Measurements from ENCODE around the gene ARHGAP10. TPM values are rescaled to one million over a fixed set of nuclear protein-coding genes. Genes with fewer than 3 reads are reported as not detected.
A peak's percentile ranks its signal among the peaks of the same experiment; 100 is the strongest.

Gene ARHGAP10
- total and polyA plus RNA-seq, 2 donors: 71.3 to 76.7 TPM

GRCh38 chr4:147834480-147834879 is 102.6 kb downstream of the ARHGAP10 start:
- Histone ChIP-seq H3K36me3 (ENCODE audit: insufficient read depth) (no peaks in the 10 kb centered on the region), H3K27ac (ENCODE audit: low read depth) (no peak overlapping the region), H3K4me3 (ENCODE audit: low read depth, low read length) (no peak overlapping the region), H3K4me1 (ENCODE audit: insufficient read depth) (peaks cover 2% of the 10 kb centered on the region)
- WGBS: 86% methylated on average over 3 of the region's 3 CpGs
- DNase-seq (ENCODE audit: extremely low spot score): no peak

- no peak for DNase-seq (ENCODE audit: extremely low spot score)
- Histone ChIP-seq H3K4me3 (ENCODE audit: low read depth, low read length) (no peak overlapping the region), H3K4me1 (ENCODE audit: insufficient read depth) (no peaks in the 10 kb centered on the region), H3K36me3 (ENCODE audit: insufficient read depth) (no peaks in the 10 kb centered on the region), H3K27ac (ENCODE audit: low read depth) (no peak overlapping the region)
- 79% methylated on average over 6 of the region's 6 CpGs for WGBS
Observed at GRCh38 chr4:147836807-147837206, 104.9 kb downstream of the ARHGAP10 start.

GRCh38 chr4:147837435-147837834 is 105.5 kb downstream of the ARHGAP10 start:
- no peaks in the 10 kb centered on the region for H3K4me1 ChIP-seq (ENCODE audit: insufficient read depth)

GRCh38 chr4:147837854-147838253 is 106.0 kb downstream of the ARHGAP10 start:
- Histone ChIP-seq H3K4me1 (ENCODE audit: insufficient read depth) (no peaks in the 10 kb centered on the region), H3K4me3 (ENCODE audit: low read depth, low read length) (no peak overlapping the region), H3K27ac (ENCODE audit: low read depth) (no peak overlapping the region), H3K36me3 (ENCODE audit: insufficient read depth) (no peaks in the 10 kb centered on the region)
- 81% methylated on average over 1 of the region's 1 CpG for WGBS
- DNase-seq (ENCODE audit: extremely low spot score): no peak

More at GRCh38 chr4:147837435-147837834, 105.5 kb downstream of the ARHGAP10 start:
- WGBS: 55% methylated on average over 1 of the region's 1 CpG
- no peak overlapping the region for H3K4me3 ChIP-seq (ENCODE audit: low read depth, low read length)
- no peak overlapping the region for H3K27ac ChIP-seq (ENCODE audit: low read depth)
- no peak for DNase-seq (ENCODE audit: extremely low spot score)
- no peaks in the 10 kb centered on the region for H3K36me3 ChIP-seq (ENCODE audit: insufficient read depth)

- WGBS: 43% methylated on average over 2 of the region's 2 CpGs
- no peak for DNase-seq (ENCODE audit: extremely low spot score)
- no peak overlapping the region for H3K27ac ChIP-seq (ENCODE audit: low read depth)
- no peaks in the 10 kb centered on the region for H3K36me3 ChIP-seq (ENCODE audit: insufficient read depth)
- H3K4me1 ChIP-seq (ENCODE audit: insufficient read depth): no peaks in the 10 kb centered on the region
- no peak overlapping the region for H3K4me3 ChIP-seq (ENCODE audit: low read depth, low read length)
Observed at GRCh38 chr4:147839200-147839599, 107.3 kb downstream of the ARHGAP10 start.

- no peaks in the 10 kb centered on the region for H3K4me1 ChIP-seq (ENCODE audit: insufficient read depth)
- 44% methylated on average over 3 of the region's 3 CpGs for WGBS
- no peak overlapping the region for H3K27ac ChIP-seq (ENCODE audit: low read depth)
- H3K4me3 ChIP-seq (ENCODE audit: low read depth, low read length): no peak overlapping the region
- H3K36me3 ChIP-seq (ENCODE audit: insufficient read depth): no peaks in the 10 kb centered on the region
- no peak for DNase-seq (ENCODE audit: extremely low spot score)
Observed at GRCh38 chr4:147839663-147840062, 107.8 kb downstream of the ARHGAP10 start.

GRCh38 chr4:147840838-147841738 is 109.2 kb downstream of the ARHGAP10 start:
- no peaks in the 10 kb centered on the region for H3K4me1 ChIP-seq (ENCODE audit: insufficient read depth)
- WGBS: 46% methylated on average over 4 of the region's 4 CpGs
- no peaks in the 10 kb centered on the region for H3K36me3 ChIP-seq (ENCODE audit: insufficient read depth)
- DNase-seq (ENCODE audit: extremely low spot score): no peak
- H3K4me3 ChIP-seq (ENCODE audit: low read depth, low read length): no peak overlapping the region
- H3K27ac ChIP-seq (ENCODE audit: low read depth): no peak overlapping the region

- WGBS: 81% methylated on average over 6 of the region's 6 CpGs
- H3K36me3 ChIP-seq (ENCODE audit: insufficient read depth): no peaks in the 10 kb centered on the region
- no peaks in the 10 kb centered on the region for H3K4me1 ChIP-seq (ENCODE audit: insufficient read depth)
- H3K4me3 ChIP-seq (ENCODE audit: low read depth, low read length): no peak overlapping the region
- DNase-seq (ENCODE audit: extremely low spot score): no peak
- H3K27ac ChIP-seq (ENCODE audit: low read depth): no peak overlapping the region
Observed at GRCh38 chr4:147842573-147842972, 110.7 kb downstream of the ARHGAP10 start.

GRCh38 chr4:147843162-147843561 is 111.3 kb downstream of the ARHGAP10 start:
- Histone ChIP-seq H3K4me1 (ENCODE audit: insufficient read depth) (no peaks in the 10 kb centered on the region), H3K4me3 (ENCODE audit: low read depth, low read length) (no peak overlapping the region), H3K36me3 (ENCODE audit: insufficient read depth) (no peaks in the 10 kb centered on the region), H3K27ac (ENCODE audit: low read depth) (no peak overlapping the region)
- DNase-seq (ENCODE audit: extremely low spot score): no peak
- WGBS: 76% methylated on average over 5 of the region's 5 CpGs

GRCh38 chr4:147844781-147845180 is 112.9 kb downstream of the ARHGAP10 start:
- WGBS: 87% methylated on average over 7 of the region's 7 CpGs
- DNase-seq (ENCODE audit: extremely low spot score): no peak
- Histone ChIP-seq H3K27ac (ENCODE audit: low read depth) (no peak overlapping the region), H3K4me1 (ENCODE audit: insufficient read depth) (no peaks in the 10 kb centered on the region), H3K36me3 (ENCODE audit: insufficient read depth) (no peaks in the 10 kb centered on the region), H3K4me3 (ENCODE audit: low read depth, low read length) (no peak overlapping the region)

GRCh38 chr4:147846318-147847155 is 114.6 kb downstream of the ARHGAP10 start:
- H3K27ac ChIP-seq (ENCODE audit: low read depth): no peak overlapping the region
- H3K36me3 ChIP-seq (ENCODE audit: insufficient read depth): no peaks in the 10 kb centered on the region
- WGBS: 44% methylated on average over 6 of the region's 6 CpGs
- H3K4me3 ChIP-seq (ENCODE audit: low read depth, low read length): no peak overlapping the region
- DNase-seq (ENCODE audit: extremely low spot score): no peak
- H3K4me1 ChIP-seq (ENCODE audit: insufficient read depth): no peaks in the 10 kb centered on the region

GRCh38 chr4:147847751-147848590 is 116.1 kb downstream of the ARHGAP10 start:
- Histone ChIP-seq H3K4me1 (ENCODE audit: insufficient read depth) (no peaks in the 10 kb centered on the region), H3K4me3 (ENCODE audit: low read depth, low read length) (no peak overlapping the region), H3K36me3 (ENCODE audit: insufficient read depth) (no peaks in the 10 kb centered on the region), H3K27ac (ENCODE audit: low read depth) (peak overlapping the region; percentile 64)
- 49% methylated on average over 8 of the region's 8 CpGs for WGBS
- no peak for DNase-seq (ENCODE audit: extremely low spot score)

GRCh38 chr4:147848634-147849033 is 116.7 kb downstream of the ARHGAP10 start:
- 48% methylated on average over 2 of the region's 2 CpGs for WGBS
- H3K36me3 ChIP-seq (ENCODE audit: insufficient read depth): no peaks in the 10 kb centered on the region
- DNase-seq (ENCODE audit: extremely low spot score): no peak
- no peak overlapping the region for H3K27ac ChIP-seq (ENCODE audit: low read depth)
- no peaks in the 10 kb centered on the region for H3K4me1 ChIP-seq (ENCODE audit: insufficient read depth)
- no peak overlapping the region for H3K4me3 ChIP-seq (ENCODE audit: low read depth, low read length)
